Endothelial cell of umbilical vein (primary cell): ENCODE measurements around the gene SERPINE3. TPM values are rescaled to one million over a fixed set of nuclear protein-coding genes. Genes with fewer than 3 reads are reported as not detected.

Source experiments
- BruUV-seq: library from RNA; stranded (reverse); fragments of 400-500 nt; replicated peaks from 2 replicates; lab custom pipeline; 2021; lab: Mats Ljungman, UMichigan
- CTCF ChIA-PET: fragments of 300-600, 350-600 bp; sonication (Branson Sonifier 250); formaldehyde crosslinking; loops from one replicate; lab custom pipeline; 2021; ENCODE audit warnings: antibody characterized with exemption, inconsistent platforms; lab: Charles Lee
- POLR2A ChIA-PET: fragments of 300-600, 350-600 bp; sonication (Branson Sonifier 250); formaldehyde crosslinking; loops from one replicate; lab custom pipeline; 2021; ENCODE audit warnings: antibody characterized with exemption, inconsistent platforms; lab: Charles Lee
- DNase-seq: peaks from one replicate; pipeline ENCODE4 v3.0.0-alpha.2; 2011; ENCODE audit warnings: low read depth, low spot score
- FAIRE-seq: peaks from 2 replicates; lab custom pipeline; 2011; peaks lifted over from hg19 to GRCh38; lab: Jason Lieb, UNC
- H2AFZ ChIP-seq: 2 replicates; pipeline ENCODE4 v1.6.0; 2012; ENCODE audit warnings: low read depth, low read length, control low read depth, inconsistent platforms
- H3K27ac ChIP-seq: 2 replicates; pipeline ENCODE4 v1.5.1; 2011; ENCODE audit warnings: low read depth, mild to moderate bottlenecking, control low read depth, low read length, moderate library complexity; ENCODE audit not compliant: insufficient read depth
- H3K27me3 ChIP-seq, 2 experiments: 2 replicates each; pipeline versions ENCODE4 v1.6.0 to v1.6.1; 2011; ENCODE audit warnings: low read length in 2 of 2, mixed read lengths in 1 of 2; ENCODE audit not compliant: control insufficient read depth in 2 of 2, insufficient read depth in 2 of 2
- H3K36me3 ChIP-seq, 2 experiments: 2 replicates in 1 of 2; 3 replicates in 1 of 2; pipeline ENCODE4 v1.5.1; 2011; ENCODE audit warnings: low read length in 2 of 2, mild to moderate bottlenecking in 1 of 2, moderate library complexity in 1 of 2; ENCODE audit not compliant: control insufficient read depth in 2 of 2, insufficient read depth in 2 of 2; ENCODE audit errors: extremely low read depth in 1 of 2
- H3K4me1 ChIP-seq: 3 replicates; pipeline ENCODE4 v1.5.1; 2011; ENCODE audit warnings: mild to moderate bottlenecking, low read length; ENCODE audit not compliant: control insufficient read depth, insufficient read depth; ENCODE audit errors: extremely low read depth
- H3K4me2 ChIP-seq: 2 replicates; pipeline ENCODE4 v1.6.1; 2011; ENCODE audit warnings: low read length, control low read depth, mixed read lengths; ENCODE audit not compliant: insufficient read depth
- H3K4me3 ChIP-seq, 3 experiments: fragments of 200-600 bp in 1 of 3; sonication (generic), shearing (Covaris generic) in 1 of 3; replicated peaks in 1 of 3; 2 replicates each; pipeline ENCODE4 v1.5.1; 2011 to 2016; ENCODE audit warnings: control low read depth in 3 of 3, low read length in 3 of 3, mild to moderate bottlenecking in 2 of 3, inconsistent platforms in 1 of 3, low read depth in 1 of 3, moderate library complexity in 1 of 3; ENCODE audit not compliant: insufficient read depth in 1 of 3
- H3K79me2 ChIP-seq: 2 replicates; pipeline ENCODE4 v1.6.0; 2012; ENCODE audit warnings: low read length, inconsistent platforms; ENCODE audit not compliant: control insufficient read depth, insufficient read depth
- H3K9ac ChIP-seq: replicated peaks from 2 replicates; pipeline ENCODE3; 2011; ENCODE audit warnings: low read length, control low read depth; ENCODE audit not compliant: insufficient read depth; ENCODE audit errors: extremely low read depth
- H3K9me1 ChIP-seq: replicated peaks from 3 replicates; pipeline ENCODE4 v1.6.0; 2011; ENCODE audit warnings: mild to moderate bottlenecking, low read length; ENCODE audit not compliant: control insufficient read depth, insufficient read depth; ENCODE audit errors: extremely low read depth
- H3K9me3 ChIP-seq: replicated peaks from 2 replicates; pipeline ENCODE4 v1.5.1; 2012; ENCODE audit warnings: low read length, inconsistent platforms; ENCODE audit not compliant: control insufficient read depth, insufficient read depth
- H4K20me1 ChIP-seq: replicated peaks from 2 replicates; pipeline ENCODE3; 2011; ENCODE audit warnings: mild to moderate bottlenecking, low read length; ENCODE audit not compliant: control insufficient read depth, insufficient read depth; ENCODE audit errors: extremely low read depth
- EZH2 ChIP-seq: IDR thresholded peaks from 2 replicates; pipeline ENCODE4 v1.6.1; 2012; ENCODE audit warnings: borderline replicate concordance, low read depth, mild to moderate bottlenecking, moderate library complexity, low read length, inconsistent platforms; ENCODE audit not compliant: severe bottlenecking
- POLR2A ChIP-seq: IDR thresholded peaks from 2 replicates; pipeline ENCODE4 v1.6.1; 2012; ENCODE audit warnings: low read depth, mild to moderate bottlenecking, control low read depth, low read length
- POLR2AphosphoS5 ChIP-seq: IDR thresholded peaks from 2 replicates; pipeline ENCODE4 v1.6.1; 2012; ENCODE audit warnings: low read depth, mild to moderate bottlenecking, control low read depth, low read length, moderate library complexity; ENCODE audit not compliant: insufficient read depth
- dilution Hi-C: fragments of 300-500 bp; cut with MboI; formaldehyde crosslinking; loops from one replicate; pipeline ENCODE4 v1.15.0; 2019; ENCODE audit warnings: low sequenced_read_pairs; ENCODE audit not compliant: extremely low pct_ligation_motif_present
- intact Hi-C: fragments of 100-400 bp; cut with micrococcal nuclease; formaldehyde crosslinking; loops from one replicate; pipeline ENCODE4 v1.10.0; 2022
- polyA plus RNA-seq, 4 experiments: library from polyadenylated mRNA; depleted of rRNA in 3 of 4; stranded (reverse) in 3 of 4; unstranded in 1 of 4; fragments of >200 nt; gene quantifications; 2 replicates each; pipeline versions ENCODE4 v1.2.1 to v1.2.3, GENCODE V29; 2011 to 2012; ENCODE audit warnings: missing spikeins in 1 of 4
- total RNA-seq: library from RNA; stranded (reverse); gene quantifications from 2 replicates; pipeline ENCODE4 v1.2.3, GENCODE V29; 2021

SERPINE3 gene
- total and polyA plus RNA-seq, 2 donors (not counting 3 experiments of a cell fraction or from before 2014, with no cell fraction given), result not detected

- DNase-seq, result no peak
- no peaks in the 10 kb centered on the region for H3K27me3 ChIP-seq
- POLR2A ChIA-PET, result no interaction called here
These were observed 45.6 kb downstream of the SERPINE3 start for GRCh38 chr13:51385114-51385513.

GRCh38 chr13:51394724-51395123 lies 55.2 kb downstream of the SERPINE3 start:
- H3K36me3 ChIP-seq, result no peaks in the 10 kb centered on the region
- no peak overlapping the region for H3K4me3 ChIP-seq
- peaks cover 3% of the 10 kb centered on the region for H3K4me1 ChIP-seq
- peaks cover 5% of the 10 kb centered on the region for H4K20me1 ChIP-seq
- no peak for FAIRE-seq
- peaks cover 3% of the 10 kb centered on the region for H3K9me1 ChIP-seq
- ChIA-PET POLR2A (no interaction called here), CTCF (no interaction called here)
- BruUV-seq, result no TSS peak
- H3K4me2 ChIP-seq, result no peak overlapping the region
- dilution Hi-C loops (no loop called here), intact Hi-C loops (no loop called here)
- no peak for DNase-seq
- no peak for TF ChIP-seq POLR2A
- no peaks in the 10 kb centered on the region for H3K27me3 ChIP-seq
- peaks cover 71% of the 10 kb centered on the region for H3K79me2 ChIP-seq
- no peaks in the 10 kb centered on the region for H3K9me3 ChIP-seq
- no peak overlapping the region for H2AFZ ChIP-seq
- H3K27ac ChIP-seq, result no peak overlapping the region
- H3K9ac ChIP-seq, result no peak overlapping the region

More at GRCh38 chr13:51385114-51385513, 45.6 kb downstream of the SERPINE3 start:
- Histone ChIP-seq H3K9ac (no peak overlapping the region), H4K20me1 (no peaks in the 10 kb centered on the region), H3K4me3 (no peak overlapping the region), H3K9me1 (peaks cover under 1% of the 10 kb centered on the region), H3K79me2 (peaks cover 20% of the 10 kb centered on the region), H3K9me3 (no peaks in the 10 kb centered on the region), H3K4me2 (no peak overlapping the region), H3K4me1 (peaks cover 9% of the 10 kb centered on the region), H3K36me3 (peaks cover 0 to 10% of the 10 kb centered on the region in 2 experiments), H3K27ac (no peak overlapping the region), H2AFZ (no peak overlapping the region)
- TF ChIP-seq EZH2 (no peak), POLR2AphosphoS5 (no peak), POLR2A (no peak)
- BruUV-seq, result no TSS peak
- no peak for FAIRE-seq
- intact Hi-C loops (no loop called here), dilution Hi-C loops (no loop called here)
- CTCF ChIA-PET, result no interaction called here
